Testis (tissue), 5 donors: ENCODE results near the gene PCDHGA2. TPM values are rescaled to one million over a fixed set of nuclear protein-coding genes. Genes with fewer than 3 reads are reported as not detected.
A peak's percentile ranks its signal among the peaks of the same experiment; 100 is the strongest.
"Not testable (repeated sequence)": the region's sequence is repeated elsewhere in the genome, so short reads cannot be mapped to it uniquely, and the experiment has no call there.

ENCODE experiments used
- DNase-seq: peaks from one replicate; pipeline ENCODE4 v3.0.0-alpha.2; 2019
- H3K27ac ChIP-seq, 2 donors: fragments of 200-600 bp; sonication (generic); one replicate each; pipeline ENCODE4 v1.5.1; 2019
- H3K27me3 ChIP-seq: fragments of 200-600 bp; sonication (generic); one replicate; pipeline ENCODE4 v1.5.1; 2019
- H3K36me3 ChIP-seq: fragments of 200-600 bp; sonication (generic); one replicate; pipeline ENCODE4 v1.5.1; 2017; ENCODE audit warnings: low read depth; ENCODE audit errors: missing control alignments
- H3K4me1 ChIP-seq: fragments of 200-600 bp; sonication (generic); one replicate; pipeline ENCODE4 v1.5.1; 2019
- H3K4me3 ChIP-seq, 2 donors: fragments of 200-600 bp; sonication (generic); one replicate each; pipeline ENCODE4 v1.5.1; 2017 to 2019
- H3K9me3 ChIP-seq: fragments of 200-600 bp; sonication (generic); one replicate; pipeline ENCODE4 v1.5.1; 2017
- CTCF ChIP-seq, 3 experiments: fragments of 450-650 bp in 2 of 3; fragments of 200-600 bp in 1 of 3; sonication (generic) in 1 of 3; IDR thresholded peaks; one replicate each; pipeline ENCODE4 v1.5.1; 2016 to 2019; ENCODE audit warnings: antibody characterized with exemption in 3 of 3, mild to moderate bottlenecking in 2 of 3, moderate library complexity in 1 of 3
- POLR2A ChIP-seq: fragments of 450-650 bp; IDR thresholded peaks from one replicate; pipeline ENCODE4 v1.6.1; 2017; ENCODE audit warnings: antibody characterized with exemption, mild to moderate bottlenecking, moderate library complexity
- WGBS, 2 donors: methylation state at CpG; one replicate each; pipeline ENCODE4 v1.1.5; 2018; 5-methylcytosine and 5-hydroxymethylcytosine counted together
- intact Hi-C: fragments of 100-400 bp; cut with DNase I; formaldehyde crosslinking; loops from one replicate; pipeline ENCODE4 v1.15.1; 2023; ENCODE audit warnings: low total_unique reads
- long read RNA-seq, 2 donors: transcript quantifications; one replicate each; lab custom pipeline, GENCODE V29; 2026
- polyA plus RNA-seq: library from polyadenylated mRNA; stranded (reverse); fragments of 350-450 nt; fragmentation: Illumina TruSeq; extraction: RNeasy Lipid Tissue Mini Kit (QIAGEN cat#74804); gene quantifications from one replicate; pipeline ENCODE4 v1.2.3, GENCODE V29; 2014; ENCODE audit warnings: low read depth, low replicate concordance; ENCODE audit not compliant: insufficient read depth
- total RNA-seq, 2 donors: library from RNA; depleted of rRNA; stranded (reverse); fragments of >200 nt; gene quantifications; one replicate each; pipeline ENCODE4 v1.2.3, GENCODE V29; 2016

Gene PCDHGA2
- 10 to 100 TPM; 19.4 to 31.0 TPM for total RNA-seq
- polyA plus RNA-seq = 5.6 TPM
- long read RNA-seq, donor 1, full-length matches to known transcripts = 4 of 4 reads
- long read RNA-seq, donor 1, partial matches to known transcripts = 0 of 4 reads
- long read RNA-seq, donor 1, other reads (novel, unspliced or antisense) = 0 of 4 reads
- long read RNA-seq, donor 2, full-length matches to known transcripts = 1 of 1 reads
- long read RNA-seq, donor 2, partial matches to known transcripts = 0 of 1 reads
- long read RNA-seq, donor 2, other reads (novel, unspliced or antisense) = 0 of 1 reads

- no peaks in the 10 kb centered on the region for H3K9me3 ChIP-seq
- intact Hi-C loops = no loop called here
- 7 to 9% methylated on average over 26 to 27 of the region's 27 CpGs for WGBS, 2 donors
Measured at GRCh38 chr5:141338538-141339306, at the start of gene PCDHGA2. TSS of gene PCDHGA2 (plus strand) at chr5:141338760.

GRCh38 chr5:141298376-141298775, 40.2 kb upstream of the PCDHGA2 start:
- peak overlapping the region; percentile 70 to 76 for H3K27ac ChIP-seq
- DNase-seq = peak; percentile 87
- intact Hi-C loops = no loop called here
- no peaks in the 10 kb centered on the region for H3K9me3 ChIP-seq
- H3K4me1 ChIP-seq = peaks cover 15% of the 10 kb centered on the region
- H3K27me3 ChIP-seq = no peaks in the 10 kb centered on the region
- WGBS, 2 donors = 73 to 81% methylated on average over 4 of the region's 4 CpGs
- H3K36me3 ChIP-seq = no peaks in the 10 kb centered on the region
- no peak overlapping the region for H3K4me3 ChIP-seq
- TF ChIP-seq POLR2A = no peak
- no peak for TF ChIP-seq CTCF (IDR thresholded peaks at IDR 0.05)

More at GRCh38 chr5:141338538-141339306, at the start of gene PCDHGA2:
- Histone ChIP-seq H3K4me1 (no peaks in the 10 kb centered on the region), H3K36me3 (no peaks in the 10 kb centered on the region), H3K4me3 (peak within 1 kb of the TSS in 1 of 2 donors; percentile 46), H3K27me3 (no peaks in the 10 kb centered on the region), H3K27ac (peak within 1 kb of the TSS in 1 of 2 donors; percentile 14)
- DNase-seq = peak; percentile 80
- TF ChIP-seq POLR2A (no peak), CTCF (IDR thresholded peaks at IDR 0.05) (peak; percentile 58 to 62 (median 59))

GRCh38 chr5:141303756-141304155, 34.8 kb upstream of the PCDHGA2 start, which contains the start of gene SLC25A2:
TSS of gene SLC25A2 (minus strand) at chr5:141304049. CDS start at chr5:141303865, 184 bp downstream.
- Histone ChIP-seq H3K27ac (peak within 1 kb of the TSS; percentile 71 to 82), H3K9me3 (no peaks in the 10 kb centered on the region), H3K36me3 (no peaks in the 10 kb centered on the region), H3K4me3 (peak within 1 kb of the TSS; percentile 40 to 53), H3K27me3 (no peaks in the 10 kb centered on the region), H3K4me1 (peaks cover 24% of the 10 kb centered on the region)
- WGBS, 2 donors = 27 to 42% methylated on average over 19 to 36 of the region's 36 CpGs
- no peak for DNase-seq
- intact Hi-C loops = no loop called here
- TF ChIP-seq POLR2A = no peak

GRCh38 chr5:141306630-141307029, 31.9 kb upstream of the PCDHGA2 start:
- WGBS, 2 donors = 97% methylated on average over 1 of the region's 1 CpG
- Histone ChIP-seq H3K36me3 (no peaks in the 10 kb centered on the region), H3K4me1 (peaks cover 22% of the 10 kb centered on the region), H3K9me3 (no peaks in the 10 kb centered on the region), H3K4me3 (no peak overlapping the region), H3K27ac (peak overlapping the region; percentile 71 to 82), H3K27me3 (no peaks in the 10 kb centered on the region)
- intact Hi-C loops = no loop called here
- no peak for DNase-seq
- TF ChIP-seq CTCF (IDR thresholded peaks at IDR 0.05) = no peak
- TF ChIP-seq POLR2A = no peak

- Histone ChIP-seq H3K9me3 (no peaks in the 10 kb centered on the region), H3K27me3 (no peaks in the 10 kb centered on the region), H3K4me1 (peaks cover 7% of the 10 kb centered on the region), H3K36me3 (no peaks in the 10 kb centered on the region), H3K27ac (no peak overlapping the region), H3K4me3 (no peak overlapping the region)
- intact Hi-C loops = no loop called here
- TF ChIP-seq CTCF (IDR thresholded peaks at IDR 0.05) = no peak
- no peak for TF ChIP-seq POLR2A
- DNase-seq = no peak
Measured at GRCh38 chr5:141313711-141314110, 24.8 kb upstream of the PCDHGA2 start.

- DNase-seq, H3K27ac ChIP-seq, intact Hi-C loops, H3K4me1 ChIP-seq, H3K9me3 ChIP-seq, H3K27me3 ChIP-seq, H3K4me3 ChIP-seq, H3K36me3 ChIP-seq: not testable (repeated sequence)
- 80 to 81% methylated on average over 4 of the region's 4 CpGs for WGBS, 2 donors
Measured at GRCh38 chr5:141316963-141317362, 21.6 kb upstream of the PCDHGA2 start.
